Measurements from ENCODE around the gene SPRY4.
"Not testable (repeated sequence)": the region's sequence is repeated elsewhere in the genome, so short reads cannot be mapped to it uniquely, and the experiment has no call there.

SPRY4 gene

DNA sequence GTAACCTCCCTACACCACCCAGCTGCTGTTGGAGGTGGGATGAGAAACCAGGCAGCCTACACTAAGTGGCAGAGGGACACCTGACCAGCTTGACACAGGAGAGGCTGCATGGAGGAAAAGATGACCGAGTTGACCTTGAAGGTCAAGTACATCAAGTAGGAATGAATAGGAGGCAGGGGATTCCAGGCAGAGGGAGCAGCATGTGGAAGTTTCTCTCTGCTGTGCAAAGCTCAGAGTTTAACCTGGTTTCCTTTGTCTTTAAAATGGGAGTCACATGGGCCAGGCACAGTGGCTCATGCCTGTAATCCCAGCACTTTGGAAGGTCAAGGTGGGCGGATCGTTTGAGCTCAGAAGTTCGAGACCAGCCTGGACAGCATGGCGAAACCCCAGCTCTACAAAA lies 32.6 kb downstream of the SPRY4 start:
- no peak for DNase-seq

DNA sequence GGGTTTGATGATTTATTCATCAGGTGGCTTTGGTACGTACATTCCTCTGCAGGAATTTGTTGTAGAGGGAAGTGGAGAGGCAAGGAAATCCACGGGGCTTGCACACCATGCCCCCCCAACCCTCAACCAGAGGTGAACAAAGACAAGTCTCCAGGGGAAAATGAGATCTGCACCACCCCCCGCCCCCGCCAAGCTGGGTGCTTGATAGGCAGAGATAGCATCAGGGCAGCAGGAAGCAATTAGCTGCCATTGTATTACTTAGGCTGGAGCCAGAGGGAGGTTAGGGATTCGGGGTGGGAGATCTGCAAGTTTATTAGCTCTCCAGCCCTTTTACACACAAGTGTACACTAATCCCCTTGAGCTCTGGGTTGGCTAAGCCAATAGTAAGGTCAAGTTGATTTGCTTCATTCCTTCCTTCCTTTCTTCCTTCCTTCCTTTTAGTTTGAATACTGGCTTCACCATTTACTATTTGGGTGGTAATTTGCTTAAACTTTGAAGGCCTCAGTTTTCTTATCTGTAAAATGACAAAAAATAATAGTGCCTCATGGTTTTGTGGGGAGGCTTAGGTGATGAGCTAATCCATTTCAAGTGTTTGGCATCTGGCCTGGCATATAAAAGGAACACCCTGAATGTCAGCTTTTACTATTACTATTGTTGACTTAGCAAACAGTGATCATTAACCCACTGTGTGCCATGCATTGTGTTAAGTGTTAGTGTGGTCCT lies 34.1 kb downstream of the SPRY4 start:
- DNase-seq, result peak; percentile 76 to 81

DNA sequence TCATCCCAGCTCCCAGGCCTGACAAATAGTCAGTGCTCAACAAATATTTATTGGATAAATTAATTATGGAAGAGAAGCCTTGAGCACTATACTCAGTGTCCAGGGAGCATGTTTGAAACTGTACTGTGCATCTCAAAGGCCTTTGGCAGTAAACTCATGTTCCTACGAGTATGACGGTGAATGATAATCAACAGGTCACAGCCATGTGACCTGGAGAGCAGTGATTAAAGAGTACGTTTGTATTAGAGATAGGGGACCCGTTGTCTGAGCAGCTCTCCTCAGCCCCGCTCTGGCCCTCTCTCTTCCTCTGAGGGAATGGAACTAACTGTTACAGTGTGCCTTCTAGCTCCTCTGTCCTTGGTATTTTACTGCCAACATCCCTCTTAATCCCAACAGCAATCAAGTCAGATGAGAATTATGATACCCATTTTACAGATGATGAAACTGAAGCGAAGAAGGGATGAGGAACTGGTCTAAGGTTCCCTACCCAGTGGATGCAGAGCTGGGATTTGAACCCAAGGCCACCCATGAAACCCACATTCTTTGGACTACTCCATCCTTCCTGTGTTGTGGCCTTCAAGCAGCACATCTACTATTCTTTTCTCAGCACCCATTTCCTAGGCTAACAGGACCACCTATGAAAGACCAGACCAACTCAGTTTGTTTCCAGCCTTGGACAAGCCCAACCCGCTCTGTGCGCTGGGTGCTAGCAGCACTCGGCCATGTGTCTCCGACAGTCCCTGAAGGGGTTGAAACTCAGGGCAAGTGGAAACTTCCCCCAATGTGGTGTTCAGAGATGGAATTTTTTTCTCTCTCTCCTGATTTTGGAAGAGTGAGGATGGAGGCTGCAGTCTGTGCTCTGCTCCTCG lies 34.9 kb downstream of the SPRY4 start:
- DNase-seq, result no peak

DNA sequence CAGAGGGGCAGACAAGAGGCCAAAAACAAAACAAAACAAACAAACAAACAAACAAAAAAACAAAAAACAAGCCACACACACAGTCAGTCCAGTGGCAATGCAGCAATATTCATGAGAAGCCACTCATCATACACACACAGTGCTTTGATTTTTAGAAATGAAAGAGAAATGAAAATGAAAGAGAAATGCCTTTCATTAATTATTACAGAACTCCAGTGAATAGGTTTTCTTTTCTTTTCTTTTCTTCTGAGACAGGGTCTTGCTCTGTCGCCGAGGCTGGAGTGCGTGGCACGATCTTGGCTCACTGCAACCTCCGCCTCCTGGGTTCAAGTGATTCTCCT lies 36.9 kb downstream of the SPRY4 start:
- no peak for DNase-seq

DNA sequence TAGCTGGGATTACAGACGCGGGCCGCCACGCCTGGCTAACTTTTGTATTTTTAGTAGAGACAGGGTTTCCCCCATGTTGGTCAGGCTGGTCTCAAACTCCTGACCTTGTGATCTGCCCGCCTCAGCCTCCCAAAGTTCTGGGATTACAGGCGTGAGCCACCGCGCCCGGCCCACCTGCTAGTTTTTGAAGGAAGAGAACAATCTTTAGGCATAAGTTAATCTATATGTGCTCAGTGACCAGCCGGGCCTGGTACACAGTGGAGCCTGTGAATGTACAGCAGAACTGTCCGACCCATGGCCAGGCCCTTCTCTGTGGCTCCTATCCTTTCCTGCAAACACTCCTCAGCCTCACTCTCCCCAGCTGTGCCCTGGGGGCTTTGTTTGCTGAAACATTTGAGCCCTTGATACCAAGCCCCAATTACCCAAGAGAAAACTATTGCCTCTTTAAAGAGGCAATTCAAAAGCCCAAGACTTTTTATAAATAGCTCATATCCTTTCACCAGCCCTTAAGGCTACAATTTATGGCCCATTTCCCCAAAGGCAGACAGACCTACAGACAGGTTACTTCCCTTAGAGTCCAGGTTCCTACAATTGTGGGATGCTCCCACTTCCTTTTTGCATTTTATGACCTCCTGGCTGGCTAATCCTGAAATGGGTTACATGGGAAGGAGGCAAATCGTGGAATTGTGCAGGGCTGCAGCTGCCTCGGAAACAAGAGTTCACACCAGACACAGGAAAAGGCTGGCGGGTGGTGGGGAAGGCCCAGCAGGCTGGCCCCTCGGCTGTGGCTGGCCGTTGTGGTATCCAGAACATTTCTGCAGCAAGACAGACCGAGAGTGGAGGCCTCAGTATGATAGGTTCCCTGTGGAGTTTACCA lies 37.5 kb downstream of the SPRY4 start:
- DNase-seq, result no peak

DNA sequence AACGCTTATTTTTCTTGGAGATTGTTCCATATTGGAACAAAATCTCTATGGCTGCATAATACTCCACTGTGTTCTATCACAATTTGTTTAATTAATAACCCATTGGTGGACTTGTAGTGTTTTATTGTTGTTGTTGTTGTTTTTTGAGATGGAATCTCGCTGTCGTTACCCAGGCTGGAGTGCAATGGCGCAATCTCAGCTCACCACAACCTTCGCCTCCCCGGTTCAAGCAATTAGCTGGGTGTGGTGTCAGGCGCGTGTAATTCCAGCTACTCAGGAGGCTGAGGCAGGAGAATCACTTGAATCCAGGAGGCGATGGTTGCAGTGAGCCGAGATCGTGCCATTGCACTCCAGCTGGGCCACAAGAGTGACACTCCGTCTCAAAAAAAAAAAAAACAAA lies 38.7 kb downstream of the SPRY4 start:
- no peak for DNase-seq

DNA sequence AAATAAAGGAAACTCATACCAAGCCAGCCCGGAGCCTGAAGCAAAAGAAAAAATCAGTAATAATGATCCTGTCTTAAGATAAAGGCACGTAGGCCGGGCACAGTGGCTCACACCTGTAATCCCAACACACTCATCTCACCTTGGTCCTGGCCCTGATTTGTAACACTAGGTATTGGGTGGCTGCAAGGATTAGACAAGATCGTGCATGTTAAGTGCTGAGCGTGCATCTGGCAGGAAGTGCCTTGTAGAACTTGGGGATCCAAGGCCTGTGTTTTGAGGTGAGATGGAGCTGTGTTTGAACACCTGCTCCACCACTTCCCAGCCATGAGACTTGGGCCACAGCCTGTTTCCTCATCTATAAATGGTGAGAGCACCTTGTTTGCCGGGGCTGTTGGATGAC lies 41.5 kb downstream of the SPRY4 start:
- DNase-seq, result no peak

DNA sequence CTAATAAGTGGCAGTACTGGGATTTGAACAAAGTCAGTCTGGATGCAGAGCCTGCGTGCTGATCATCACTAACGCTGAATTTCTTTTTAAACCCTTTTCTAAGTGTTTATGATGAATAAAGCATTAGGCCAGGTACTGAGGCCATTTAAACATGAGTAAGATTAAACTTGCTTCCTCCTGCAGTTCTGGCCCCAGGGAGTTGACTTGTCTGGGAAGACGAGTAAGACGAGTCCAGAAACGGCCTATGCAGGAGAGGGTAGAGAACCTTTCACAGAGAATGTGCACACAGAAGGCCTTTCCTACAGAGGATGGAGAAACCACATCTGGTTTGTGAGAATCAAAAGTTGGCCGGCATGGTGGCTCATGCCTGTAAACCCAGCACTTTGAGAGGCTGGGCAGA lies 42.9 kb downstream of the SPRY4 start:
- no peak for DNase-seq

DNA sequence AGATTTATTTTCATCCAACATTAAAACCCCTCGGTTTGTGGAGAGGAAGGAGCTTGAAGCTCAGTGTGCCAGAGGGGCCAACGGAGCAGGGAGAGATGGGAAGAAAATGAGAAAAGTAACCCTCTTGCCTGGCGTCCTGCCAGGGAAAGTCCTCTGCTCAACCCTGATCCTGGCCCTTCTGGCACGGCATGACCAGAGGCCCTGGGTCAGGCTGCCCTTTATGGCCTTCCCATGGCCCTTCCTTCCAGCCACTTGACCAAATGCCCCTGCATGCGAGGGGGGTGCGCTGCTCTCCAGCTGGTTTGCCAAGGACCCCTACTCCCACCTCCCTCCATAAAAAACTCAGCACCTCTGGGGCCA lies 43.8 kb downstream of the SPRY4 start:
- no peak for DNase-seq

DNA sequence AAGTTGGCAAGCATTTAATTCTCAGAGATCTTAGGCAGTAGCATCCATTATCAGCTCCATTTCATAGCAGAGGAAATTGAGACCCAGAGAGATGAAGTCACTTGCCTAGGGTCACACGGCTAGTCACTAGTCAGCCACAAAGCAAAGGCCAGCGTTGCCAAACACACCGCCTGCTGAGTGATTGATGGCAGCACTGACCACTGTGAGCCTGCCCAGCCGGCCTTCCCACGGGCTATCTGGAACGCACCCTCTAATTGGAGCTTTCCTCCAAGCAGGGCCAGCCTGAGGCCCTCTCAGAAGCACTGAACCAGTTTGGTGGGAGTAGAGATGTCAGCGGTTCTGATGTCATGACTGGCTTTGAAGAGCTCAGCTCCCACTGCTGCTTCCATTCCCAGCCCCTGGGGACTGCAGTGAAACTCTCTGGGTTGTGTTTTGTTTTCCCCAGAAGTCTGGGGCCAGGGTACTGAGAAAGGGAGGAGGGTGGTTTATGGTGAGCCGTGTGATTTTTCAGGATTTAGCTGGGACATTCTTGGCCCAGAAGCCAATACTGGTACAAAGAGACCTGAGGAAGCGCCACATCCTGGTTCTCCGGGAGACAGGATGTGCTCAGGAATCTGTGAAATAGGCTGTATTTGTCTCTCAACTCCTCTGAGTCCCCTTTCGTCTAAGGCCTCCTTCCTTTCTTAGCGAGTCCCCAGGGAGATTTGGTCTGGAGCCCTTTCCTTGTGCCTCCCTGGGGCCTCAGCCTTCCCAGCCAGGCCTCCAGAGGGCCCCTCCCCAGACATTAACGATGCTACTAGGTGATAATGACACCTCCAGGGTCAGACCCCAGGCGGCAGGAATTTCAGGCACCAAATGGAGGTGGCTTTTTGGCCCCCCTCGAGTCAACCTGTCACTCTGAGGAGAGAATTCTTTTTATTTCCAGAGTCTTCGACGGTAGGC lies 44.5 kb downstream of the SPRY4 start:
- DNase-seq, result no peak

DNA sequence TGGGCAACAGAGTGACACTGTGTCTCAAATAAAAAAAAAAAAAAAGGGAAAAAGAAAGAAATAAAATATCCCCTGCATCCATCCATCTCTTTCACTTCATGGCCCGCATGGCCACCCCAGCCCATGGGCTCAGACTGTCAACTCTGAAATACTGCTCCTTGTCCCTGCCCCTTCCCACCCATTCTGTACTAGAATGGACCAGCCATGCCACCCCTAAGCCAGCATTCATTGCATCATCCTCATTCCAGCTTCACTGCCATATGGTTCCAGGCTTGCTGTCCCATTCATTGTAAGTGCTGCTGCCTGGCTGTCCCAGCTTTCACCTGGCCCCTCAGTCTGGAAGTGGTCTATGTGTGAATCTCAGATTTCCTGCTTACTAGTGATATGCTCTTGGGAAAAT lies 46.2 kb downstream of the SPRY4 start:
- no peak for DNase-seq

DNA sequence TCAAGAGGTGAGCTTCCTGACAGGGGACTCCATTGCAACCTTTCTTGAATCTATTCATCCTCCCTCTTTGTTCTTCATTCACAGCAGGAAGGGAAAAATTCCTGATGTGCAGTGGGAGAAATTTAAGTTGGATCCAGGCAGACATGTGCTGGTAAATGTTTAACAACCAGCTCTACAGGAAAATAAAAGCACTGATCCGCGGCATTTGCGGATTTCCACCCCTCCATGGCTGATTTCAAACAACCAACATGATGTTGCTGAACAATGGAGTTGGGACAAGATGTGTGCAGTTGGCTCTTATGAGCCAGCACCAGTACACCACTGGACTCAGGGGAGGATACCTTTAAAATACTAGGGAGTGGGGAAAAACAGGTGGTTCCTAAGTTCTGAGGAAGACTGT lies 47.0 kb downstream of the SPRY4 start:
- no peak for DNase-seq

DNA sequence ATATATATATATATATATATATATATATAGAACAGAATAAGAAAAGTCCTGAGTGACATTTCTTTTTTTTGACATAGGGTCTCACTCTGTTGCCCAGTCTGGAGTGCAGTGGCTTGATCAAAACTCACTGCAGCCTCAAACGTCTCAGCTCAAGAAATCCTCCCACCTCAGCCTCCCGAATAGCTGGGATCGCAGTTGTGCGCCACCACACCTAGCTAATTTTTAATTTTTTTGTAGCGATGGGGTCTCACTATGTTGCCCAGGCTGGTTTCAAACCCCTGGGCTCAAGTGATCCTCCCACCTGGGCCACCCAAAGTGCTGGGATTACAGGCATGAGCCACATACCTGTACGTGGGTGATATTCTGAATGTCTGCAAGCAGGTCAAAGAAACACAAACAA lies 48.3 kb downstream of the SPRY4 start:
- DNase-seq, result no peak

DNA sequence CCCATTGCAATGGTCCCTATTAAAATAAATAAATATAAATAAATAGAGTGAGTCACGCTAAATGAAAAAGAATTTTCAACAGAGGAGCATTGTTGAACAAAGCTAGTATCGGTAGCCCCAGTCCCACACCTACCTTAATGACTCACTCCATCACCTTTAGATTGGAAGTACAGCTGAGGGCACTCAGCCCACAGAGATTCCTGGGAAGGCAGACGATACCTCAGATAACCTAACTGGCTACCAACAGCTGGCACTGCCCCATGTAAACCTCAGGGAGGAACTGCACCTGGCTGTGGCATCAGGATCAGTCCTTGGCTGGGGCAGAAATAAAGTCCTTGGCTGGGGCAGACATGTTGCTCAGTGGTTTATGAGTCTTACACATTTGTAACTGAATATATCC lies 49.3 kb downstream of the SPRY4 start:
- DNase-seq, result no peak

DNA sequence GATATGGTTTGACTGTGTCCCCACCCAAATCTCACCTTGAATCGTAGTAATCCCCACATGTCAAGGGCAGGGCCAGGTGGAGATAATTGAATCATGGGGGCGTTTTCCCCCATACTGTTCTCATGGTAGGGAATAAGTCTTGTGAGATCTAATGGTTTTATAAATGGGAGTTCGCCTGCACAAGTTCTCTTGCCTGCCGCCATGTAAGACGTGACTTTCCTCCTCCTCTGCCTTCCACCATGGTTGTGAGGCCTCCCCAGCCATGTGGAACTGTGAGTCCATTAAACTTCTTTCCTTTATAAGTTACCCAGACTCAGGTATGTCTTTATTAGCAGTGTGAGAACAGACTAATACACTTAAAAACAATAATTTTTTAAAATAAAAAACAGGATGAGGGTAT lies 52.2 kb downstream of the SPRY4 start:
- DNase-seq, result not testable (repeated sequence)

DNA sequence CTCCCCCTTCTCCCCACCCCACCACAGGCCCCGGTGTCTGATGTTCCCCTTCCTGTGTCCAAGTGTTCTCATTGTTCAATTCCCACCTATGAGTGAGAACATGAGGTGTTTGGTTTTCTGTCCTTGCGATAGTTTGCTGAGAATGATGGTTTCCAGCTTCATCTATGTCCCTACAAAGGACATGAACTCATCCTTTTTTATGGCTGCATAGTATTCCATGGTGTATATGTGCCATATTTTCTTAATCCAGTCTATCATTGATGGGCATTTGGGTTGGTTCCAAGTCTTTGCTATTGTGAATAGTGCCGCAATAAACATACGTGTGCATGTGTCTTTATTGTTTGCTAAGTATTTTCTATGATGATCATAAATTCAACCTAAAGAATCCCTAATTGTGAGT lies 60.7 kb downstream of the SPRY4 start:
- DNase-seq, result not testable (repeated sequence)

DNA sequence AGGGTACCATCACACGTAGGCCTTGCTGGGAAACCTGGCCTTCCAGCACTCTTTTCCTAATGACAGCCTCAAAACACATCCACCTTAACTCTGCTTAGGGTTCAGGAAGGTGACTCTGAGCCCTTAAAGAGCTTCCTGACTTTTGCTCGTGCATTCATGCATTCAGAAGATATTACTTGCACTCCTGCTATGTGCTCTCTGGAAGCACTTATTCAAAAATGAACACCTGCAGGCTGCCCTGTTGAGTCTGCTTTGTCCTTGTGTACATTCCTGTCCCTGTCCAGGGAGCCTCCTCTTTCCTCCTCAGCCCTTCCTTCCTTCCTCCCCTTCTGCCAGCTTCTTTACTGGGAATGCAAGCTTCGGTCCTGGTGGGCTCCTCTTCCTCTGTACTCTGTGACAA lies 61.5 kb downstream of the SPRY4 start:
- DNase-seq, result no peak

DNA sequence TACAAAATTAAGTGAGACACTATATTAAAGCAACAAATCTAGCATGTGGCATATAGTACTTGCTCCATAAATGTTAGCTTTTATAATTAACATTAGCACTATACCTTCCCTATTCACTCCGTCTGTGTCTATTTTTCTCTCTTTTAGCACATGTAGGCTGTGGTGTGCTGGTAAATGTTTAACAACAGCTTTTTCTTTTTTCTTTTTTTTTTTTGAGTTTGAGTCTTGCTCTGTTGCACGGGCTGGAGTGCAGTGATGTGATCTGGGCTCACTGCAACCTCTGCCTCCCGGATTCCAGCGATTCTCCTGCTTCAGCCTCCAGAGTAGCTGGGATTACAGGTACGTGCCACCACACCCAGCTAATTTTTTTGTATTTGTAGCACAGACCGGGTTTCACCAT lies 62.1 kb downstream of the SPRY4 start:
- no peak for DNase-seq
